ENCODE results near the gene GIMAP2. TPM values are rescaled to one million over a fixed set of nuclear protein-coding genes. Genes with fewer than 3 reads are reported as not detected.

The GIMAP2 gene
- total and polyA plus RNA-seq, 2 of the 13 experiments (the other 11 are each of a cell fraction or from before 2014, with no cell fraction given) = 0.49 to 1.4 TPM

GRCh38 chr7:150727381-150727780 lies 41.9 kb downstream of the GIMAP2 start (continued):
- TF ChIP-seq, protein P1, sequence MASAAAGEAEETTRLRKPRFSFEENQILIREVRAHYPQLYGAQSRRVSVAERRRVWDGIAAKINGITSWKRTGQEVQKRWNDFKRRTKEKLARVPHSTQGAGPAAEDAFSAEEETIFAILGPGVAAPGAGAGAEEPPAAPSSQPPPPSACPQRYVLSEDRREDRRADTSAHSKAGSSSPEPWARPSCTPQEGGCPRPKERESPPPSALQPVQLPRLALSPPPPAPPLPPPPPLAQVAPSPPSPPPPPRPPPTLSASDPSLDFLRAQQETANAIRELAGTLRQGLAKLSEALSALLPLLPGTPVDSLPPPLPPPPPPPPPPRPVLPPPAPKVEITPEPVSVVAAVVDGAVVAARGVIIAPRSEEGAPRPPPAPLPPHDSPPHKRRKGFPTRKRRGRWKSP (CRISPR knock-in tag; IDR thresholded peaks at IDR 0.05) = no peak
- TF ChIP-seq ZBTB2 (CRISPR knock-in tag; IDR thresholded peaks at IDR 0.05; ENCODE audit: low read depth) (no peak), SMAD9 (CRISPR knock-in tag; IDR thresholded peaks at IDR 0.05) (no peak), ZNF251 (CRISPR knock-in tag; IDR thresholded peaks at IDR 0.05) (no peak), CBX1 (IDR thresholded peaks at IDR 0.05; ENCODE audit: low read depth) (no peak), SKI (IDR thresholded peaks at IDR 0.05; ENCODE audit: partially characterized antibody) (no peak), SAFB2 (CRISPR knock-in tag; IDR thresholded peaks at IDR 0.05; ENCODE audit: borderline replicate concordance, low read depth) (no peak)
- TF ChIP-seq, protein P2, sequence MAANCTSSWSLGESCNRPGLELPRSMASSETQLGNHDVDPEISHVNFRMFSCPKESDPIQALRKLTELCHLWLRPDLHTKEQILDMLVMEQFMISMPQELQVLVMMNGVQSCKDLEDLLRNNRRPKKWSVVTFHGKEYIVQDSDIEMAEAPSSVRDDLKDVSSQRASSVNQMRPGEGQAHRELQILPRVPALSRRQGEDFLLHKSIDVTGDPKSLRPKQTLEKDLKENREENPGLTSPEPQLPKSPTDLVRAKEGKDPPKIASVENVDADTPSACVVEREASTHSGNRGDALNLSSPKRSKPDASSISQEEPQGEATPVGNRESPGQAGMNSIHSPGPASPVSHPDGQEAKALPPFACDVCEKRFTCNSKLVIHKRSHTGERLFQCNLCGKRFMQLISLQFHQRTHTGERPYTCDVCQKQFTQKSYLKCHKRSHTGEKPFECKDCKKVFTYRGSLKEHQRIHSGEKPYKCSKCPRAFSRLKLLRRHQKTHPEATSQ (CRISPR knock-in tag; IDR thresholded peaks at IDR 0.05; ENCODE audit: borderline replicate concordance) = no peak
- TF ChIP-seq, protein P3, sequence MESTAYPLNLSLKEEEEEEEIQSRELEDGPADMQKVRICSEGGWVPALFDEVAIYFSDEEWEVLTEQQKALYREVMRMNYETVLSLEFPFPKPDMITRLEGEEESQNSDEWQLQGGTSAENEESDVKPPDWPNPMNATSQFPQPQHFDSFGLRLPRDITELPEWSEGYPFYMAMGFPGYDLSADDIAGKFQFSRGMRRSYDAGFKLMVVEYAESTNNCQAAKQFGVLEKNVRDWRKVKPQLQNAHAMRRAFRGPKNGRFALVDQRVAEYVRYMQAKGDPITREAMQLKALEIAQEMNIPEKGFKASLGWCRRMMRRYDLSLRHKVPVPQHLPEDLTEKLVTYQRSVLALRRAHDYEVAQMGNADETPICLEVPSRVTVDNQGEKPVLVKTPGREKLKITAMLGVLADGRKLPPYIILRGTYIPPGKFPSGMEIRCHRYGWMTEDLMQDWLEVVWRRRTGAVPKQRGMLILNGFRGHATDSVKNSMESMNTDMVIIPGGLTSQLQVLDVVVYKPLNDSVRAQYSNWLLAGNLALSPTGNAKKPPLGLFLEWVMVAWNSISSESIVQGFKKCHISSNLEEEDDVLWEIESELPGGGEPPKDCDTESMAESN (CRISPR knock-in tag; conservative IDR thresholded peaks at IDR 0.05) = 0 out of 2 replicates have a peak, but pooled peaks have one; percentile 44
- TF ChIP-seq, protein P4, sequence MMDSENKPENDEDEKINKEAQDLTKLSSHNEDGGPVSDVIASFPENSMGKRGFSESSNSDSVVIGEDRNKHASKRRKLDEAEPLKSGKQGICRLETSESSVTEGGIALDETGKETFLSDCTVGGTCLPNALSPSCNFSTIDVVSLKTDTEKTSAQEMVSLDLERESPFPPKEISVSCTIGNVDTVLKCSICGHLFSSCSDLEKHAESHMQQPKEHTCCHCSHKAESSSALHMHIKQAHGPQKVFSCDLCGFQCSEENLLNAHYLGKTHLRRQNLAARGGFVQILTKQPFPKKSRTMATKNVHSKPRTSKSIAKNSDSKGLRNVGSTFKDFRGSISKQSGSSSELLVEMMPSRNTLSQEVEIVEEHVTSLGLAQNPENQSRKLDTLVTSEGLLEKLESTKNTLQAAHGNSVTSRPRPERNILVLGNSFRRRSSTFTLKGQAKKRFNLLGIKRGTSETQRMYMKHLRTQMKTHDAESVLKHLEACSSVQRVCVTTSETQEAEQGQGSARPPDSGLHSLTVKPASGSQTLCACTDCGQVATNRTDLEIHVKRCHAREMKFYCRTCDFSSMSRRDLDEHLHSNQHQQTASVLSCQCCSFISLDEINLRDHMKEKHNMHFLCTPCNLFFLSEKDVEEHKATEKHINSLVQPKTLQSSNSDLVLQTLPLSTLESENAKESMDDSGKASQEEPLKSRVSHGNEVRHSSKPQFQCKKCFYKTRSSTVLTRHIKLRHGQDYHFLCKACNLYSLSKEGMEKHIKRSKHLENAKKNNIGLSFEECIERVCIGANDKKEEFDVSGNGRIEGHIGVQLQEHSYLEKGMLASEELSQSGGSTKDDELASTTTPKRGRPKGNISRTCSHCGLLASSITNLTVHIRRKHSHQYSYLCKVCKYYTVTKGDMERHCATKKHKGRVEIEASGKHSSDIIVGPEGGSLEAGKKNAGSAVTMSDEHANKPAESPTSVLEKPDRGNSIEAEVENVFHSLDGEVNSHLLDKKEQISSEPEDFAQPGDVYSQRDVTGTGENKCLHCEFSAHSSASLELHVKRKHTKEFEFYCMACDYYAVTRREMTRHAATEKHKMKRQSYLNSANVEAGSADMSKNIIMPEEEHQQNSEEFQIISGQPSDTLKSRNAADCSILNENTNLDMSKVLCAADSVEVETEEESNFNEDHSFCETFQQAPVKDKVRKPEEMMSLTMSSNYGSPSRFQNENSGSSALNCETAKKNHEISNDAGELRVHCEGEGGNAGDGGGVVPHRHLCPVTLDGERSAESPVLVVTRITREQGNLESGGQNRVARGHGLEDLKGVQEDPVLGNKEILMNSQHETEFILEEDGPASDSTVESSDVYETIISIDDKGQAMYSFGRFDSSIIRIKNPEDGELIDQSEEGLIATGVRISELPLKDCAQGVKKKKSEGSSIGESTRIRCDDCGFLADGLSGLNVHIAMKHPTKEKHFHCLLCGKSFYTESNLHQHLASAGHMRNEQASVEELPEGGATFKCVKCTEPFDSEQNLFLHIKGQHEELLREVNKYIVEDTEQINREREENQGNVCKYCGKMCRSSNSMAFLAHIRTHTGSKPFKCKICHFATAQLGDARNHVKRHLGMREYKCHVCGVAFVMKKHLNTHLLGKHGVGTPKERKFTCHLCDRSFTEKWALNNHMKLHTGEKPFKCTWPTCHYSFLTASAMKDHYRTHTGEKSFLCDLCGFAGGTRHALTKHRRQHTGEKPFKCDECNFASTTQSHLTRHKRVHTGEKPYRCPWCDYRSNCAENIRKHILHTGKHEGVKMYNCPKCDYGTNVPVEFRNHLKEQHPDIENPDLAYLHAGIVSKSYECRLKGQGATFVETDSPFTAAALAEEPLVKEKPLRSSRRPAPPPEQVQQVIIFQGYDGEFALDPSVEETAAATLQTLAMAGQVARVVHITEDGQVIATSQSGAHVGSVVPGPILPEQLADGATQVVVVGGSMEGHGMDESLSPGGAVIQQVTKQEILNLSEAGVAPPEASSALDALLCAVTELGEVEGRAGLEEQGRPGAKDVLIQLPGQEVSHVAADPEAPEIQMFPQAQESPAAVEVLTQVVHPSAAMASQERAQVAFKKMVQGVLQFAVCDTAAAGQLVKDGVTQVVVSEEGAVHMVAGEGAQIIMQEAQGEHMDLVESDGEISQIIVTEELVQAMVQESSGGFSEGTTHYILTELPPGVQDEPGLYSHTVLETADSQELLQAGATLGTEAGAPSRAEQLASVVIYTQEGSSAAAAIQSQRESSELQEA (CRISPR knock-in tag; IDR thresholded peaks at IDR 0.05; ENCODE audit: not compliant biosample characterization) = no peak
